Activated T-cell treated with anti-CD3 and anti-CD28 coated beads, Interleukin-2, amount 50 U/mL, for 4 hours (primary cell): Measurements from ENCODE around the gene MAPK8IP1. TPM values are rescaled to one million over a fixed set of nuclear protein-coding genes. Genes with fewer than 3 reads are reported as not detected.
"Not testable (repeated sequence)": the region's sequence is repeated elsewhere in the genome, so short reads cannot be mapped to it uniquely, and the experiment has no call there.

Source experiments
- ATAC-seq, 2 donors: fragments of 200-7000 bp; cut with Tn5 transposase; one replicate each; pipeline ENCODE4 v1.10.0; 2021
- DNase-seq: peaks from one replicate; pipeline ENCODE4 v3.0.0-alpha.2; 2020
- H3K27me3 Mint-ChIP-seq: one replicate; pipeline ENCODE4 v1.8.0; 2021; ENCODE audit warnings: low read depth, mixed read lengths
- H3K36me3 Mint-ChIP-seq: one replicate; pipeline ENCODE4 v1.8.0; 2022; ENCODE audit warnings: mixed read lengths; ENCODE audit not compliant: insufficient read depth
- H3K4me1 Mint-ChIP-seq: one replicate; pipeline ENCODE4 v1.8.0; 2021; ENCODE audit warnings: low read depth, mixed read lengths
- H3K4me3 Mint-ChIP-seq: one replicate; pipeline ENCODE4 v1.8.0; 2021; ENCODE audit warnings: mild to moderate bottlenecking, moderate library complexity, mixed read lengths
- H3K9me3 Mint-ChIP-seq: one replicate; pipeline ENCODE4 v1.8.0; 2021; ENCODE audit warnings: mixed read lengths
- total RNA-seq, 3 donors: library from RNA; stranded (reverse); gene quantifications; one replicate each; pipeline ENCODE4 v1.2.1, GENCODE V29; 2021

MAPK8IP1 gene
- total RNA-seq, 3 donors from 2014 or later: 0.71 to 1.4 (median 0.87) TPM

GRCh38 chr11:45894555-45895247, 9.2 kb downstream of the MAPK8IP1 start:
- Mint-ChIP-seq H3K36me3 (no peaks in the 10 kb centered on the region), H3K27me3 (peaks cover 37% of the 10 kb centered on the region), H3K4me3 (no peak overlapping the region), H3K9me3 (no peaks in the 10 kb centered on the region), H3K4me1 (peaks cover 3% of the 10 kb centered on the region)
- DNase-seq (no peak), ATAC-seq (no peak)

- Mint-ChIP-seq H3K27me3 (peaks cover 41% of the 10 kb centered on the region), H3K36me3 (no peaks in the 10 kb centered on the region), H3K9me3 (no peaks in the 10 kb centered on the region), H3K4me1 (peaks cover 3% of the 10 kb centered on the region), H3K4me3 (no peak overlapping the region)
- DNase-seq: no peak
- no peak for ATAC-seq
Measured at GRCh38 chr11:45895553-45896259, 10.3 kb downstream of the MAPK8IP1 start.

- Mint-ChIP-seq H3K9me3 (no peaks in the 10 kb centered on the region), H3K36me3 (no peaks in the 10 kb centered on the region), H3K27me3 (peaks cover 42% of the 10 kb centered on the region), H3K4me3 (no peak overlapping the region), H3K4me1 (peaks cover 3% of the 10 kb centered on the region)
- no peak for DNase-seq
- ATAC-seq: no peak
Measured at GRCh38 chr11:45896422-45896984, 11.1 kb downstream of the MAPK8IP1 start.

- Mint-ChIP-seq H3K27me3 (peaks cover 42% of the 10 kb centered on the region), H3K4me3 (no peak overlapping the region), H3K9me3 (no peaks in the 10 kb centered on the region), H3K36me3 (no peaks in the 10 kb centered on the region), H3K4me1 (peaks cover 3% of the 10 kb centered on the region)
- DNase-seq (no peak), ATAC-seq (no peak)
Measured at GRCh38 chr11:45897556-45897955, 12.1 kb downstream of the MAPK8IP1 start.

GRCh38 chr11:45899086-45899447, 13.6 kb downstream of the MAPK8IP1 start:
- peaks cover 38% of the 10 kb centered on the region for H3K27me3 Mint-ChIP-seq
- H3K4me3 Mint-ChIP-seq: peak overlapping the region; percentile 60
- H3K36me3 Mint-ChIP-seq: no peaks in the 10 kb centered on the region
- no peaks in the 10 kb centered on the region for H3K9me3 Mint-ChIP-seq
- no peak for DNase-seq
- H3K4me1 Mint-ChIP-seq: peaks cover 3% of the 10 kb centered on the region
- ATAC-seq: no peak

DNA sequence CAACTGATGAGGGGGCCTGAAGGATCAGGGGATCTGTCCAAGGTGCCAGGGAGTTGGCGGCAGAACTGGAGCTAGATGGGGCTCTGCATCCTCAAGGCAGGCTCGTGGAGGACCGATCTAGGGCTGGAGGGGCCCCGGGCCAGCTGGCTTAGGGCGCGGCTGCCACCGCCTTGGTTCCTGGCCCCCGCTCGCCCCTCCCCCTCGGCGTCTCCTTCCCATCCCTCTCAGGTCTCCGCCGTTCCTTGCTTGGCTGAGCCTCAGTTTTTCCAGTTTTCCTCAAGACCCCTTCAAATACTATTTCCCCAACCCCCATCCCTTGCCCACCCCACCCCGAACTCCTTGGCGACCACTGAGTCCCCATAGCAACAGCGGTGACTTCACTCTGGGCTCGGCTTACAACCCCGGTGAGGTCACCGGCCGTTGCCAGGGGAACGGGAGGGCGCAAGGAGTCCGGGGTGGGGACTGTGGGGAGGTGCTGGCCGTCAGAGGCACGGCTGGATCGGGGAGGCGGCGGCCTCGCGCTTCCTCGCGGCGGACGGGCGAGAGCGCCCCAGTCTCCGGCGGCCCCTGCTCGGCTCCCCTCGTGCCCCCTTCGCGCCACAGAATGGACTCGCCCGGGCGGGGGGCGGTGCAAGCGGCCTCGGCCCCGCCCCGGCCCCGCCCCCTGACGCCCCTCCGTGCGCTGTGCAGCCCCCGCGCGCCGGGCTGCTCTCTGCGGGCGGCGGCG, 14.2 kb downstream of the MAPK8IP1 start:
- Mint-ChIP-seq H3K36me3 (no peaks in the 10 kb centered on the region), H3K4me3 (peak overlapping the region; percentile 60), H3K4me1 (peaks cover 3% of the 10 kb centered on the region), H3K9me3 (no peaks in the 10 kb centered on the region), H3K27me3 (peaks cover 37% of the 10 kb centered on the region)
- DNase-seq: peak; percentile 52
- ATAC-seq: peak; percentile 82 to 87

DNA sequence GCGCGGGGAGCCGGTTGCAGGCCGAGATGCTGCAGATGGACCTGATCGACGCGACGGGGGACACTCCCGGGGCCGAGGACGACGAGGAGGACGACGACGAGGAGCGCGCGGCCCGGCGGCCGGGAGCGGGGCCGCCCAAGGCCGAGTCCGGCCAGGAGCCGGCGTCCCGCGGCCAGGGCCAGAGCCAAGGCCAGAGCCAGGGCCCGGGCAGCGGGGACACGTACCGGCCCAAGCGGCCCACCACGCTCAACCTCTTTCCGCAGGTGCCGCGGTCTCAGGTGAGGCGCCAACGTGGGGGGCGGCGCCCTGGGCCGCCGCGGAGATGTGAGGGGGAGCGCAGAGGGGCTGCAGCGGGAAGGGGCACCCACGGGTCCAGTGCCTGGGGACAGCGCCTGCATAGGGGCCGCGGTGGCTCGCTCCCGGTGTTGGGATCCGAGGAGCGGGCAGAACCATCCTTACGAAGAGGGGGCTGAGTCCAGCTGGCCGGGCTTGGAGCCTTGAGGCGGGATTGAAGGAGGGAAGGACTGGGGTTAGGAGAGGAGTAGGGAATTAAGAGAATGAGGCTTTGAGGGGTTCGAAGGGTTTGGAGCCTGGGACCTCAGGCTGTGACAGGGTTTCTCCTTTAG, 14.8 kb downstream of the MAPK8IP1 start:
- H3K36me3 Mint-ChIP-seq, DNase-seq, ATAC-seq, H3K9me3 Mint-ChIP-seq, H3K4me1 Mint-ChIP-seq: not testable (repeated sequence)
- peaks cover 30% of the 10 kb centered on the region for H3K27me3 Mint-ChIP-seq
- peak overlapping the region; percentile 64 for H3K4me3 Mint-ChIP-seq

DNA sequence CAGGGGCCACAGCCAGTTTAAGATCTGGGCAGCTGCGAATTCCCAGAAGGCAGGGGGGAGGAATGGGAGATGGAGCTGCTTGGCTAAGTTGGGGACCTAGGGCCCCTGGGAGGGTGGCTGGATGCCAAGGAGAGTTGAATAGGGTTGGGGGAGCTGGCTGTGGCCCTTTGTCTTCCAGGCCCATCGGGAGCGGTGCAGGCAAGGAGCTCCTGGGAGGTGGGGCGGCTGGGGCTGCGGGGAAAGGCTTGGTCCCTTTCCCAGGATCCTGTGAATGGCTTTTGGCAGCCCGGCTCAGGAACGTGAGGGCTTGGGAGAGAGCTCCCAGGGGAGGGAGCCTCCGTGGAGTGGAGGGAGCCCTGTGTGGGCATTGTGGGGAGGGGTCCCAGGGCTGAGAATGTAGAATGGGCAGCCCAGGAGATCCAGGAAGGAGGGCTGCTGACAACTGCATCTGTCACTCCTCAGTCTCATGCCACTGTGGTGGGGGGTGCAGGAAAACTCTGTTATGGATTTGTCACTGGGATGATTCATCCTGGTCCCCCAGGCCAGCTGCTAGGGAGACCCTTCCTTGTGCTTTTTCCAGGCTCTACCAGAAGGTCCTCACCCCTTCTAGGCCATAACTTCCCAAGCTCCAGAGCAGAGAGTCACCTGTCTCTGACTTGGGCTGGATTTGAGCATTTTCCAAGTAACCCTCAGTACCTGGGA, 15.6 kb downstream of the MAPK8IP1 start:
- no peak for ATAC-seq
- no peak for DNase-seq
- peaks cover 5% of the 10 kb centered on the region for H3K4me1 Mint-ChIP-seq
- H3K4me3 Mint-ChIP-seq: peak overlapping the region; percentile 64
- no peaks in the 10 kb centered on the region for H3K9me3 Mint-ChIP-seq
- H3K27me3 Mint-ChIP-seq: peaks cover 26% of the 10 kb centered on the region
- no peaks in the 10 kb centered on the region for H3K36me3 Mint-ChIP-seq

GRCh38 chr11:45901626-45902025, 16.2 kb downstream of the MAPK8IP1 start:
- Mint-ChIP-seq H3K4me3 (no peak overlapping the region), H3K4me1 (peaks cover 10% of the 10 kb centered on the region), H3K9me3 (no peaks in the 10 kb centered on the region), H3K27me3 (peaks cover 23% of the 10 kb centered on the region), H3K36me3 (no peaks in the 10 kb centered on the region)
- ATAC-seq (no peak), DNase-seq (no peak)

DNA sequence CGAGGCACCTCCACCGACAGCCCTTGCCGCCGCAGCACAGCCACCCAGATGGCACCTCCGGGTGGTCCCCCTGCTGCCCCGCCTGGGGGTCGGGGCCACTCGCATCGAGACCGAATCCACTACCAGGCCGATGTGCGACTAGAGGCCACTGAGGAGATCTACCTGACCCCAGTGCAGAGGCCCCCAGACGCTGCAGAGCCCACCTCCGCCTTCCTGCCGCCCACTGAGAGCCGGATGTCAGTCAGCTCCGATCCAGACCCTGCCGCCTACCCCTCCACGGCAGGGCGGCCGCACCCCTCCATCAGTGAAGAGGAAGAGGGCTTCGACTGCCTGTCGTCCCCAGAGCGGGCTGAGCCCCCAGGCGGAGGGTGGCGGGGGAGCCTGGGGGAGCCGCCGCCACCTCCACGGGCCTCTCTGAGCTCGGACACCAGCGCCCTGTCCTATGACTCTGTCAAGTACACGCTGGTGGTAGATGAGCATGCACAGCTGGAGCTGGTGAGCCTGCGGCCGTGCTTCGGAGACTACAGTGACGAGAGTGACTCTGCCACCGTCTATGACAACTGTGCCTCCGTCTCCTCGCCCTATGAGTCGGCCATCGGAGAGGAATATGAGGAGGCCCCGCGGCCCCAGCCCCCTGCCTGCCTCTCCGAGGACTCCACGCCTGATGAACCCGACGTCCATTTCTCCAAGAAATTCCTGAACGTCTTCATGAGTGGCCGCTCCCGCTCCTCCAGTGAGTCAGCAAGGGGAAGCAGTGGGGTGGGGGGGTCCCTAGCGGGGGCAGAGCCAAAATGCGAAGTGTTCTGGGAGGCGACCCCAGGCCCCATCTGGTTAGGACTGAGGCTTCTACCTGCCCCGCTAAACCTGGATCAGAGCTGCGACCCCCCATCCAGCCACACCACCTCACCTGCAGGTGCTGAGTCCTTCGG, 17.3 kb downstream of the MAPK8IP1 start:
- Mint-ChIP-seq H3K36me3 (no peaks in the 10 kb centered on the region), H3K9me3 (no peaks in the 10 kb centered on the region), H3K4me1 (peaks cover 12% of the 10 kb centered on the region), H3K27me3 (peaks cover 18% of the 10 kb centered on the region), H3K4me3 (no peak overlapping the region)
- DNase-seq (no peak), ATAC-seq (no peak)

GRCh38 chr11:45904309-45904915, 19.0 kb downstream of the MAPK8IP1 start:
- ATAC-seq: no peak
- DNase-seq: no peak
- Mint-ChIP-seq H3K4me3 (no peak overlapping the region), H3K36me3 (no peaks in the 10 kb centered on the region), H3K27me3 (peaks cover 6% of the 10 kb centered on the region), H3K4me1 (peaks cover 9% of the 10 kb centered on the region), H3K9me3 (no peaks in the 10 kb centered on the region)

GRCh38 chr11:45905095-45905494, 19.6 kb downstream of the MAPK8IP1 start:
- H3K9me3 Mint-ChIP-seq: no peaks in the 10 kb centered on the region
- H3K4me3 Mint-ChIP-seq: no peak overlapping the region
- ATAC-seq: no peak
- H3K4me1 Mint-ChIP-seq: peaks cover 9% of the 10 kb centered on the region
- no peaks in the 10 kb centered on the region for H3K36me3 Mint-ChIP-seq
- no peak for DNase-seq
- H3K27me3 Mint-ChIP-seq: peaks cover 4% of the 10 kb centered on the region
